ENCODE measurements around the gene TAS2R3.

Gene TAS2R3

DNA sequence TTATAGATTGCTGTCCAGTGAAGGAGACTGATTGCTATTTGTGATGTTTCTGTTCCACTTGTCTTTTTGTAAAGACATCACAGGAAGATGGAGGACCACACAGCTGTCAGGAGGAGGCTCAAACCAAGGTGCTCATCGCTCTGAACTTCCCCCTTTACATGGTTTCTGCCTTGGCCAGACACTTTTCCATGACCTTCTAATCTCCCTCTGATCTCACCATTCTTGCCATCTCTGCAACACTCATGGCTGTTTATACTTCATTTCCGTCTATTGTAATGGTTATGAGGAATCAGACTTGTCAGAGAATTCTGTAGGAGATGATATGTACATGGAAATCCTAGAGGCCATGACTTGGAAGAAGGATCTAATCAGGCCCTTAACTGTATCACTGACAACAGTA is 24.4 kb downstream of the TAS2R3 start:
- no peak for DNase-seq

DNA sequence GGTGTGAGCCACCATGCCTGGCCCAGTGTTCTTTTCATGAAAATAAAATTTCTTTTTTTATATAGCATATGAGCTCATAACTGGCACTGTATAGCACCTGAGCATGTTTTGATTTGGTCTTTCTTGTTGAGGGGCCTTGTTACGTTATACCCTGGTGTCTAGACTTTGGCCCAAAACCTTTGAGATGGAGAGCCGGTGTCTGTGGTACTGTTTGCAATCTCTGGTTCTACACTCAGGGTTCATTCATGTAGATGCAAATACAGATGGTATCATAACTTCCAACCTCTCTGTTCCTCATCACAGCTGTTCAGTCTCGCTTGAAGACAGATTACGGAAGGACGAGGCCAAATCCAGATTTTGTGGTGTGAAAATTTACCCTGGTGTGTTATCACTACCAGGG is 26.0 kb downstream of the TAS2R3 start, which contains the start of gene TAS2R5:
TSS of gene TAS2R5 (plus strand) at position 301 of the 400 bp plus-strand sequence. CDS start 145 bp downstream, outside the sequence.
- no peak for DNase-seq

DNA sequence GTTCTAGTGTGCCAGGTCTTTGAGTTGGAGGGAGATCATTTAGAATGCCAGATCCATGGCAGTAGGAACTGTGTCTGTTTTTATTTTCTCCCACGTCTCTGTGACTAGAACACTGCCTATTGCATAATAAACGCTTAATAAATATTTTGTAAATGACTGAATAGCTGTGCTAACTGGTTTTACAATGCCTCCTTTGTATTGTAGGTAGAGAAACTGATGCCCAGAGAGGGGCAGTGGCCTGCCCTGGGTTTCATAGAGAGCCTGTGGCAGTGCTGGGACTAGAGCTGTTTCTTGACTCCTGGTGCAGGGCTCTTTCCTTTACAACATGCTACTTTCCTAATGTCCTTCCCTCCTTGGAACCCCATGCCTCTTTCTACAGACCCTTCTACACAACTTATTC is 28.6 kb downstream of the TAS2R3 start:
- DNase-seq, result no peak
